ENCODE measurements around the gene TSPYL6. TPM values are rescaled to one million over a fixed set of nuclear protein-coding genes. Genes with fewer than 3 reads are reported as not detected.
A peak's percentile ranks its signal among the peaks of the same experiment; 100 is the strongest.

TSPYL6 gene
- total and polyA plus RNA-seq, 2 of the 4 experiments (the other 2 are of a cell fraction), result not detected

GRCh38 chr2:54279385-54279784, 23.4 kb upstream of the TSPYL6 start:
- DNase-seq (no peak), ATAC-seq (ENCODE audit: low read depth) (no peak)
- Histone ChIP-seq H2AK5ac (ENCODE audit: low read depth, low read length) (no peak overlapping the region), H2BK5ac (ENCODE audit: low read depth, low read length, poor library complexity, severe bottlenecking) (no peak overlapping the region), H3K27ac (ENCODE audit: insufficient read depth, low read length) (no peak overlapping the region), H3K9me1 (ENCODE audit: insufficient read depth, low read length) (no peaks in the 10 kb centered on the region), H3K4me2 (ENCODE audit: low read depth, low read length) (no peak overlapping the region), H3K23ac (ENCODE audit: low read depth, low read length) (no peak overlapping the region), H2BK120ac (ENCODE audit: low read depth, low read length) (no peak overlapping the region), H3K14ac (replicated peaks; ENCODE audit: low read depth, low read length) (no peak overlapping the region), H4K20me1 (ENCODE audit: insufficient read depth, low read length) (no peaks in the 10 kb centered on the region), H3K4ac (ENCODE audit: low read depth, low read length) (no peak overlapping the region), H3K56ac (ENCODE audit: extremely low read depth, insufficient read depth, low read length) (no peak overlapping the region), H3K9me3 (ENCODE audit: control insufficient read depth, insufficient read depth, low read length) (no peaks in the 10 kb centered on the region), H3K79me1 (ENCODE audit: low read depth in 1 of 2, low read length in 2 of 2) (no peaks in the 10 kb centered on the region), H3K27me3 (ENCODE audit: control insufficient read depth, insufficient read depth, low read length) (no peaks in the 10 kb centered on the region), H3K4me3 (ENCODE audit: insufficient read depth, low read depth, low read length) (no peak overlapping the region), H2AK9ac (replicated peaks; ENCODE audit: low read depth, low read length, poor library complexity) (no peak overlapping the region), H3K36me3 (ENCODE audit: control insufficient read depth, insufficient read depth, low read length) (no peaks in the 10 kb centered on the region), H3K18ac (ENCODE audit: low read depth, low read length) (no peak overlapping the region), H2BK20ac (ENCODE audit: low read depth, low read length) (no peak overlapping the region), H3K9ac (ENCODE audit: low read depth, low read length) (no peak overlapping the region), H2AFZ (replicated peaks; ENCODE audit: low read length, poor library complexity) (no peak overlapping the region), H2BK15ac (ENCODE audit: low read depth, low read length) (no peak overlapping the region), H4K91ac (ENCODE audit: insufficient read depth, low read depth, low read length) (no peak overlapping the region), H3K4me1 (ENCODE audit: control insufficient read depth, insufficient read depth, low read length) (no peaks in the 10 kb centered on the region), H4K5ac (ENCODE audit: low read depth, low read length) (no peak overlapping the region), H4K8ac (ENCODE audit: low read depth in 2 of 2, low read length in 2 of 2) (no peak overlapping the region)
- TF ChIP-seq CTCF (conservative IDR thresholded peaks at IDR 0.05; ENCODE audit: low read depth, low read length) (0 out of 2 replicates have a peak, but pooled peaks have one; percentile 7), BHLHE40 (IDR thresholded peaks at IDR 0.05; ENCODE audit: low read depth, low read length) (no peak)
- CTCF ChIA-PET, result no interaction called here
- WGBS, 2 experiments (ENCODE audit: extremely low coverage in 2 of 2, insufficient read length in 1 of 2), result no CpG with 5 or more reads among the region's 2 CpGs
- in situ Hi-C loops (cut with MboI; ENCODE audit: low sequenced_read_pairs), result no loop called here
- dilution Hi-C loops (cut with HindIII; ENCODE audit: low sequenced_read_pairs, unreplicated experiment), result no loop called here
- intact Hi-C loops (cut with micrococcal nuclease), result no loop called here
- no TSS peak for BruUV-seq (replicated peaks)
- POLR2A ChIA-PET (ENCODE audit: unreplicated experiment), result no interaction called here

Data from IMR-90 (cell line).